ENCODE measurements around the gene MAP7D3.

- no peak for TF ChIP-seq CTCF (IDR thresholded peaks at IDR 0.05; ENCODE audit: insufficient read depth, low read length, poor library complexity, severe bottlenecking)
- no peak for TF ChIP-seq EZH2phosphoT487 (conservative IDR thresholded peaks at IDR 0.05; ENCODE audit: low read length)
Measured at GRCh38 chrX:136200466-136200865, 50.7 kb downstream of the MAP7D3 start.
